HEK293 (cell line): ENCODE results near the gene ZNF664.

ENCODE experiments used
- CTCF ChIA-PET: fragments of 350-600 bp; formaldehyde crosslinking; extraction: SDS; loops from one replicate; lab custom pipeline; 2021; ENCODE audit warnings: antibody characterized with exemption; lab: Yijun Ruan, JAX
- POLR2A ChIA-PET: fragments of 300-600 bp; formaldehyde crosslinking; extraction: SDS; loops from one replicate; lab custom pipeline; 2020; ENCODE audit warnings: antibody characterized with exemption, inconsistent platforms; lab: Yijun Ruan, JAX
- H3K27ac ChIP-seq: fragments of 200-500 bp; sonication (Bioruptor generic); 2 replicates; pipeline ENCODE4 v1.5.1; 2014; ENCODE audit warnings: low read depth, low read length, control low read depth, inconsistent platforms; ENCODE audit errors: extremely low read depth
- H3K36me3 ChIP-seq, 2 experiments: fragments of 200-500 bp in 1 of 2; sonication (Bioruptor generic) in 1 of 2; 1 replicate in 1 of 2; 2 replicates in 1 of 2; pipeline ENCODE4 v1.5.1; 2014 to 2017; ENCODE audit warnings: inconsistent platforms in 2 of 2, low read length in 2 of 2; ENCODE audit not compliant: control insufficient read depth in 2 of 2, insufficient read depth in 1 of 2
- H3K4me1 ChIP-seq: fragments of 200-500 bp; sonication (Bioruptor generic); 2 replicates; pipeline ENCODE4 v1.5.1; 2014; ENCODE audit warnings: mild to moderate bottlenecking, low read length, inconsistent platforms; ENCODE audit not compliant: control insufficient read depth, insufficient read depth
- H3K4me3 ChIP-seq: 2 replicates; pipeline ENCODE4 v1.5.1; 2011; ENCODE audit warnings: low read depth, mild to moderate bottlenecking, control low read depth, low read length, moderate library complexity
- H3K9me3 ChIP-seq: fragments of 200-500 bp; sonication (Bioruptor generic); 2 replicates; pipeline ENCODE4 v1.5.1; 2014; ENCODE audit warnings: low read depth, low read length, inconsistent platforms; ENCODE audit not compliant: control insufficient read depth, insufficient read depth
- FEZF1 ChIP-seq: fragments of 450-650 bp; formaldehyde crosslinking; IDR thresholded peaks from 2 replicates; pipeline ENCODE4 v1.5.1; 2016; ENCODE audit warnings: missing biosample characterization, missing genetic modification characterization
- MZF1 ChIP-seq: fragments of 450-650 bp; formaldehyde crosslinking; IDR thresholded peaks from 2 replicates; pipeline ENCODE4 v1.5.1; 2017; ENCODE audit warnings: missing biosample characterization, missing genetic modification characterization, borderline replicate concordance
- PATZ1 ChIP-seq: fragments of 450-650 bp; formaldehyde crosslinking; IDR thresholded peaks from 2 replicates; pipeline ENCODE4 v1.5.1; 2016; ENCODE audit warnings: missing biosample characterization, missing genetic modification characterization
- PRDM10 ChIP-seq: fragments of 450-650 bp; formaldehyde crosslinking; IDR thresholded peaks from 2 replicates; pipeline ENCODE4 v1.5.1; 2016; ENCODE audit warnings: missing biosample characterization, missing genetic modification characterization
- YY2 ChIP-seq: fragments of 450-650 bp; formaldehyde crosslinking; IDR thresholded peaks from 2 replicates; pipeline ENCODE4 v1.5.1; 2016; ENCODE audit warnings: missing biosample characterization, missing genetic modification characterization
- ZBTB11 ChIP-seq: fragments of 450-650 bp; formaldehyde crosslinking; conservative IDR thresholded peaks from 2 replicates; pipeline ENCODE4 v1.5.1; 2016; ENCODE audit warnings: low read depth, missing biosample characterization, missing genetic modification characterization
- ZFP3 ChIP-seq: fragments of 450-650 bp; formaldehyde crosslinking; IDR thresholded peaks from 2 replicates; pipeline ENCODE4 v1.5.1; 2016; ENCODE audit warnings: low read depth, missing biosample characterization, missing genetic modification characterization
- ZNF138 ChIP-seq: fragments of 450-650 bp; formaldehyde crosslinking; IDR thresholded peaks from 2 replicates; pipeline ENCODE4 v1.5.1; 2016; ENCODE audit warnings: missing biosample characterization, missing genetic modification characterization, borderline replicate concordance
- ZNF146 ChIP-seq: fragments of 450-650 bp; formaldehyde crosslinking; IDR thresholded peaks from 2 replicates; pipeline ENCODE4 v1.5.1; 2016; ENCODE audit warnings: missing biosample characterization, missing genetic modification characterization
- ZNF174 ChIP-seq: fragments of 450-650 bp; formaldehyde crosslinking; IDR thresholded peaks from 2 replicates; pipeline ENCODE4 v1.5.0; 2017; ENCODE audit warnings: missing biosample characterization, mild to moderate bottlenecking, missing genetic modification characterization
- ZNF2 ChIP-seq: fragments of 450-650 bp; formaldehyde crosslinking; IDR thresholded peaks from 2 replicates; pipeline ENCODE4 v1.5.1; 2016; ENCODE audit warnings: missing biosample characterization, missing genetic modification characterization
- ZNF211 ChIP-seq: fragments of 450-650 bp; formaldehyde crosslinking; IDR thresholded peaks from 2 replicates; pipeline ENCODE4 v1.5.1; 2016; ENCODE audit warnings: low read depth, missing biosample characterization, missing genetic modification characterization
- ZNF350 ChIP-seq: fragments of 450-650 bp; formaldehyde crosslinking; IDR thresholded peaks from 2 replicates; pipeline ENCODE4 v1.5.0; 2017; ENCODE audit warnings: missing biosample characterization, mild to moderate bottlenecking, missing genetic modification characterization
- ZNF366 ChIP-seq: fragments of 450-650 bp; formaldehyde crosslinking; conservative IDR thresholded peaks from 2 replicates; pipeline ENCODE4 v1.5.1; 2016; ENCODE audit warnings: missing biosample characterization, missing genetic modification characterization
- ZNF391 ChIP-seq: fragments of 450-650 bp; formaldehyde crosslinking; IDR thresholded peaks from 2 replicates; pipeline ENCODE4 v1.5.1; 2016; ENCODE audit warnings: low read depth, missing biosample characterization, missing genetic modification characterization, borderline replicate concordance
- ZNF394 ChIP-seq: fragments of 450-650 bp; formaldehyde crosslinking; IDR thresholded peaks from 2 replicates; pipeline ENCODE4 v1.5.1; 2016; ENCODE audit warnings: missing biosample characterization, missing genetic modification characterization, mild to moderate bottlenecking, moderate library complexity, borderline replicate concordance
- ZNF404 ChIP-seq: fragments of 450-650 bp; formaldehyde crosslinking; IDR thresholded peaks from 2 replicates; pipeline ENCODE4 v1.5.1; 2017; ENCODE audit warnings: missing biosample characterization, missing genetic modification characterization
- ZNF501 ChIP-seq: fragments of 450-650 bp; formaldehyde crosslinking; IDR thresholded peaks from 2 replicates; pipeline ENCODE4 v1.5.1; 2016; ENCODE audit warnings: missing biosample characterization, missing genetic modification characterization
- ZNF514 ChIP-seq: fragments of 450-650 bp; formaldehyde crosslinking; IDR thresholded peaks from 2 replicates; pipeline ENCODE4 v1.5.1; 2016; ENCODE audit warnings: missing biosample characterization, missing genetic modification characterization
- ZNF530 ChIP-seq: fragments of 450-650 bp; formaldehyde crosslinking; IDR thresholded peaks from 2 replicates; pipeline ENCODE4 v1.5.1; 2016; ENCODE audit warnings: low read depth, missing biosample characterization, missing genetic modification characterization
- ZNF548 ChIP-seq: fragments of 450-650 bp; formaldehyde crosslinking; IDR thresholded peaks from 2 replicates; pipeline ENCODE4 v1.5.1; 2016; ENCODE audit warnings: missing biosample characterization, missing genetic modification characterization
- ZNF558 ChIP-seq: fragments of 450-650 bp; formaldehyde crosslinking; IDR thresholded peaks from 2 replicates; pipeline ENCODE4 v1.5.1; 2016; ENCODE audit warnings: missing biosample characterization, missing genetic modification characterization
- ZNF785 ChIP-seq: fragments of 450-650 bp; formaldehyde crosslinking; IDR thresholded peaks from 2 replicates; pipeline ENCODE4 v1.5.1; 2016; ENCODE audit warnings: missing biosample characterization, missing genetic modification characterization
- ZSCAN30 ChIP-seq: fragments of 450-650 bp; IDR thresholded peaks from 2 replicates; pipeline ENCODE4 v1.5.1; 2018; ENCODE audit warnings: missing biosample characterization, mild to moderate bottlenecking, missing genetic modification characterization, moderate library complexity

ZNF664 gene

GRCh38 chr12:124044809-124045321, 71.8 kb downstream of the ZNF664 start:
- Histone ChIP-seq H3K9me3 (no peaks in the 10 kb centered on the region), H3K36me3 (no peaks in the 10 kb centered on the region), H3K27ac (no peak overlapping the region), H3K4me3 (no peak overlapping the region), H3K4me1 (no peaks in the 10 kb centered on the region)
- POLR2A ChIA-PET: no interaction called here
- CTCF ChIA-PET: interaction anchor here (1.2 to 2.8 kb wide), 2 partner anchors 10 to 13 kb away, joined by 4 to 19 read pairs; no protein-coding TSS in a partner anchor
- TF ChIP-seq ZNF548 (tag by site-specific recombination) (no peak), ZNF2 (tag by site-specific recombination) (no peak), ZNF366 (tag by site-specific recombination) (no peak), ZNF174 (tag by site-specific recombination) (no peak), YY2 (no peak), ZFP3 (tag by site-specific recombination) (no peak), ZNF558 (tag by site-specific recombination) (no peak), ZNF530 (no peak), ZNF146 (no peak), ZNF404 (tag by site-specific recombination) (no peak)

- no peaks in the 10 kb centered on the region for H3K4me1 ChIP-seq
- H3K9me3 ChIP-seq: no peaks in the 10 kb centered on the region
- POLR2A ChIA-PET: no interaction called here
- H3K4me3 ChIP-seq: no peak overlapping the region
- no peak overlapping the region for H3K27ac ChIP-seq
- no peak for TF ChIP-seq ZNF350 (tag by site-specific recombination)
- TF ChIP-seq ZNF211 (tag by site-specific recombination): no peak
- no peak for TF ChIP-seq ZNF174 (tag by site-specific recombination)
- TF ChIP-seq FEZF1 (tag by site-specific recombination): no peak
- TF ChIP-seq ZSCAN30 (tag by site-specific recombination): no peak
- no peak for TF ChIP-seq PRDM10 (tag by site-specific recombination)
- TF ChIP-seq ZNF138 (tag by site-specific recombination): no peak
- TF ChIP-seq ZNF391 (tag by site-specific recombination): no peak
- TF ChIP-seq ZNF514 (tag by site-specific recombination): no peak
- no peak for TF ChIP-seq PATZ1 (tag by site-specific recombination)
- TF ChIP-seq MZF1 (tag by site-specific recombination): no peak
- no peak for TF ChIP-seq ZNF394 (tag by site-specific recombination)
- TF ChIP-seq ZNF501 (tag by site-specific recombination): no peak
- no peak for TF ChIP-seq ZBTB11 (tag by site-specific recombination)
- TF ChIP-seq ZNF785 (tag by site-specific recombination): no peak
- CTCF ChIA-PET: interaction anchor here (0.5 to 0.7 kb wide), 2 partner anchors 13 to 84 kb away, joined by 3 to 4 read pairs; no protein-coding TSS in a partner anchor
- H3K36me3 ChIP-seq: no peaks in the 10 kb centered on the region
Observed at GRCh38 chr12:124045671-124046455, 72.8 kb downstream of the ZNF664 start.
